ENCODE measurements around the gene HS3ST1.
"Not testable (repeated sequence)": the region's sequence is repeated elsewhere in the genome, so short reads cannot be mapped to it uniquely, and the experiment has no call there.

Gene HS3ST1

GRCh38 chr4:11397819-11398610 is 30.7 kb downstream of the HS3ST1 start:
- no peak for DNase-seq

- DNase-seq = no peak
Measured at GRCh38 chr4:11397146-11397545, 31.5 kb downstream of the HS3ST1 start.

GRCh38 chr4:11393551-11393950 is 35.1 kb downstream of the HS3ST1 start:
- no peak for DNase-seq

GRCh38 chr4:11384072-11384471 is 44.6 kb downstream of the HS3ST1 start:
- DNase-seq = not testable (repeated sequence)

GRCh38 chr4:11376571-11376970 is 52.1 kb downstream of the HS3ST1 start:
- DNase-seq = no peak

GRCh38 chr4:11376146-11376545 is 52.5 kb downstream of the HS3ST1 start:
- no peak for DNase-seq

GRCh38 chr4:11368701-11369115 is 60.0 kb downstream of the HS3ST1 start:
- DNase-seq = no peak

- no peak for DNase-seq
Measured at GRCh38 chr4:11367371-11367770, 61.3 kb downstream of the HS3ST1 start.

- DNase-seq = no peak
Measured at GRCh38 chr4:11366859-11367258, 61.8 kb downstream of the HS3ST1 start.

GRCh38 chr4:11365039-11365438 is 63.7 kb downstream of the HS3ST1 start:
- no peak for DNase-seq

- no peak for DNase-seq
Measured at GRCh38 chr4:11359591-11359990, 69.1 kb downstream of the HS3ST1 start.

GRCh38 chr4:11355226-11355625 is 73.5 kb downstream of the HS3ST1 start:
- DNase-seq = no peak

- DNase-seq = no peak
Measured at GRCh38 chr4:11354531-11354930, 74.2 kb downstream of the HS3ST1 start.

GRCh38 chr4:11348449-11349088 is 80.1 kb downstream of the HS3ST1 start:
- no peak for DNase-seq

- no peak for DNase-seq
Measured at GRCh38 chr4:11344916-11345315, 83.8 kb downstream of the HS3ST1 start.

GRCh38 chr4:11343536-11343935 is 85.2 kb downstream of the HS3ST1 start:
- no peak for DNase-seq

All from stimulated activated CD4-positive, alpha-beta T cell treated with anti-CD3 and anti-CD28 coated beads, Interleukin-4, amount 100 ng/mL, for 1 hour (primary cell).